ENCODE results near the gene ZNF578. TPM values are rescaled to one million over a fixed set of nuclear protein-coding genes. Genes with fewer than 3 reads are reported as not detected.

The ZNF578 gene
- total RNA-seq, 4 donors from 2014 or later = 0.95 to 0.96 TPM; not detected in 2

Other genes starting within 250 kb of the ZNF578 start
- 10 to 100 TPM in 1 of 4 donors, 1 to 10 TPM in 3; 1.1 to 34.2 (median 6.8) TPM for gene ZNF766, start 184.0 kb upstream of the ZNF578 start, total RNA-seq
- 10 to 100 TPM in 3 of 4 donors, 1 to 10 TPM in 1; 9.4 to 20.1 (median 10.7) TPM for gene ZNF480, start 156.4 kb upstream of the ZNF578 start, total RNA-seq
- 1 to 10 TPM in 2 of 4 donors, under 1 TPM in 1, not detected in 1; 0.68 to 6.6 (median 1.6) TPM for gene ZNF610, start 117.3 kb upstream of the ZNF578 start, total RNA-seq
- 10 to 100 TPM in 1 of 4 donors, 1 to 10 TPM in 3; 3.6 to 16.7 (median 8.8) TPM for gene ZNF880, start 83.6 kb upstream of the ZNF578 start, total RNA-seq
- gene ZNF528, start 55.7 kb upstream of the ZNF578 start, total RNA-seq = 10 to 100 TPM in 2 of 4 donors, 1 to 10 TPM in 1, under 1 TPM in 1; 1.00 to 15.8 (median 9.0) TPM
- not detected for gene ZNF534, start 24.4 kb upstream of the ZNF578 start, total RNA-seq
- 10 to 100 TPM; 21.5 to 66.6 (median 36.8) TPM for gene ZNF808, start 74.1 kb downstream of the ZNF578 start, total RNA-seq
- gene ZNF701, start 116.7 kb downstream of the ZNF578 start, total RNA-seq = 10 to 100 TPM; 12.0 to 31.1 (median 23.9) TPM
- 10 to 100 TPM; 13.3 to 55.6 (median 26.7) TPM for gene ZNF83, start 184.8 kb downstream of the ZNF578 start, total RNA-seq

All from transverse colon (tissue), 4 donors.